GM13976 (cell line): ENCODE measurements around the gene BBIP1.

ENCODE experiments used
- DNase-seq: peaks from one replicate; pipeline ENCODE4 v3.0.0; 2012; ENCODE audit warnings: low spot score
- CTCF ChIP-seq: IDR thresholded peaks from 2 replicates; pipeline ENCODE4 v1.5.1; 2012; ENCODE audit warnings: borderline replicate concordance, mild to moderate bottlenecking; ENCODE audit not compliant: insufficient read depth; ENCODE audit errors: extremely low read depth, missing control alignments, control extremely low read depth
- in situ Hi-C: fragments of 300-500 bp; cut with MboI; formaldehyde crosslinking; loops from one replicate; pipeline ENCODE4 v1.12.0; 2022; ENCODE audit warnings: low sequenced_read_pairs, mixed read lengths, inconsistent platforms; ENCODE audit not compliant: unreplicated experiment

The BBIP1 gene

GRCh38 chr10:110852255-110852896 is 66.6 kb downstream of the BBIP1 start:
- no peak for TF ChIP-seq CTCF
- no peak for DNase-seq
- in situ Hi-C loops = no loop called here

- no peak for TF ChIP-seq CTCF
- DNase-seq = no peak
- in situ Hi-C loops = no loop called here
Measured at GRCh38 chr10:110851020-110851612, 67.9 kb downstream of the BBIP1 start.

- DNase-seq = no peak
- TF ChIP-seq CTCF = no peak
- in situ Hi-C loops = no loop called here
Measured at GRCh38 chr10:110850099-110850498, 68.9 kb downstream of the BBIP1 start.
